Heart left ventricle (tissue), 13 donors: ENCODE data around the gene VPS13A.

Experiments used
- CTCF ChIP-seq, 12 donors: fragments of 200-600 bp; sonication (generic) in 4 of 12; IDR thresholded peaks; one replicate each; pipeline versions ENCODE4 v1.5.0 to v1.8.0; 2018 to 2022; ENCODE audit warnings: antibody characterized with exemption in 12 of 12, mild to moderate bottlenecking in 5 of 12
- POLR2A ChIP-seq, 2 donors: fragments of 450-650 bp; IDR thresholded peaks; one replicate each; pipeline ENCODE4 v1.6.1; 2017; ENCODE audit warnings: antibody characterized with exemption in 2 of 2, mild to moderate bottlenecking in 2 of 2, moderate library complexity in 2 of 2
- donor health status: ischemic (EF 13 %, LVEDD 7.1; RV severe dilation, severe dysfunction).
- donor health status: DM: no; HTN: yes; CAD: no.
- donor health status: DM: no; HTN: no; CAD: no.
- donor health status: ischemic (EF 25% LVEDD 6.9; RV normal size, moderate dysfunction).
- donor health status: ischemic (EF 25% LVEDD 5.7; RV mildly dilated, moderate dysfunction).
- donor health status: ischemic (EF 35%, LVEDD 5.7; RV mildly dilated, moderate dysfunction).
- donor health status: nonischemic (EF 11% LVEDD 7.7; RV severe dilation, severe dysfunction).
- donor health status: DM: yes; HTN: yes; CAD: no.
- donor health status: PGD.
- donor health status: ischemic (EF 29% LVEDD 5.4; RV normal size, mild dysfunction).
- donor health status: nonischemic (EF 23%, LVEDD 6.1; RV moderate dilation, normal function).

GRCh38 chr9:77370064-77370463 is 192.7 kb downstream of the VPS13A start:
- TF ChIP-seq CTCF (IDR thresholded peaks at IDR 0.05) (no peak), POLR2A (IDR thresholded peaks at IDR 0.05) (no peak)
